Stimulated activated CD4-positive, alpha-beta T cell treated with anti-CD3 and anti-CD28 coated beads, Interleukin-12 subunit alpha, Interleukin-12 subunit beta, amount 100 ng/mL, for 48 hours (primary cell): ENCODE results near the gene MIPEP.
"Not testable (repeated sequence)": the region's sequence is repeated elsewhere in the genome, so short reads cannot be mapped to it uniquely, and the experiment has no call there.

Experiments used
- DNase-seq, 3 donors: peaks; one replicate each; pipeline ENCODE4 v3.0.0-alpha.2; 2020; ENCODE audit warnings: low read depth in 2 of 3, low spot score in 1 of 3

Gene MIPEP

DNA sequence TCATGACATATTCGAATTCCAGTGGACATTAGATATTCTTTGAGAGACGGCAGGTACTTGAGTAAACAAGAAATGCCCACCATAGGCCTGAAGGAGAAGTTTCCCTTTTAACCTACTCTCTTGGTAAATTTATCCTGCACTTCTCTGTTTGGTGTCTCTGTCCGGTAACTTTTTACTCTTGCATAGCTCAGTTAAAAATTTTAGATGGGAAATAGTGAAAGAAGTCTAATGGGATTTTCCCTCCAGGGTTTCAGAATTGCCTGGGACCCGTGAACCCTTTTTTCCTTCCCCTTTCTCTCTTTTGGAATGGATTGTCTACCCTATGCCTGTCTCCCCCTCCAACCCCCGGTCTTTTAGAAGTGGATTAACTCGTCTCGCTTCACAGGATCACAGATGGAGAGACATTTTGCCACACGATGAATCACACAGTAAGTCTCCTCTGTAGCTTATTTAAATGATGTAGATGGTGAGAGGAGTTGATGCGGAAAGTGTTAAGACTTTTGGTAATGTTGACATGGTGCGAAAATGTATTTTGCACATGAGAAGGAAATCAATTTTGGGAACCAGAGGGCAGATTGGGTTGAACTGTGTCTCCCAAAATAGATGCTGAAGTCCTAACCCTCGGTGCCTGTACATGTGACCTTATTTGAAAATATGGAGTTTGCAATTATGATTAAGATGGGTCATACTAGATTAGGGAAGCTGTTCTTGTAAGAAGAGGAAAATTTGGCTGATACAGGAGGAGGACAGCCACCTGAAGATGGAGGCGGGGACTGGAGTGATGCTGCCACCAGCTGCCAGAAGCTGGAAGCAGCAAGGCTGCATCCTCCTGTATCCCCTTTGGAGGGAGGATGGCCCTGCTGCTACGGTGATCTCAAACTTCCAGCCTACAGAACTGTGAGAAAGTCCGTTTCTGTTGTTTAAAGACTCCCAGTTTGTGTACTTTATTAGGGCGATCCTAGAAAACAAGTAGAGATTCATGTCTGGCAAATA, 711 bp upstream of the MIPEP start:
- no peak for DNase-seq

DNA sequence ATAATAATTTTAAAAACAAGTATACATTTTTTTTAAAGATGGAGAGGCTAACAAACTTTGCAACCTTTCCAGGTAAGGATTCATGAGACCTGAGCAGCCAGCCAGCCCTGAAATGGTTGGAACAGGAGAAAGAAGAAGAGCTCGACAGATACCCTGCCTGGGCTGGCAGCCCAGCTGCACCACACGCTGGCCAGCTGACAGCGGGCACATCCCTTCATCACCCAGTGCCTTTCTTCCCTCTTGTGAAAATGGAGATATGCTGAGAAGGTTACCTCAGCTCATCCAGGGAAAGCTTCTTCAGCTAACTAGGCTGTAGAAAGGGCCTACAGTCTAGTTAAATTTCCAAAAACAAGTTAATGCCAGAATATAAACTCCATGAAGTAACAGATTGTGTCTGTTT, 4.8 kb downstream of the MIPEP start:
- not testable (repeated sequence) for DNase-seq

DNA sequence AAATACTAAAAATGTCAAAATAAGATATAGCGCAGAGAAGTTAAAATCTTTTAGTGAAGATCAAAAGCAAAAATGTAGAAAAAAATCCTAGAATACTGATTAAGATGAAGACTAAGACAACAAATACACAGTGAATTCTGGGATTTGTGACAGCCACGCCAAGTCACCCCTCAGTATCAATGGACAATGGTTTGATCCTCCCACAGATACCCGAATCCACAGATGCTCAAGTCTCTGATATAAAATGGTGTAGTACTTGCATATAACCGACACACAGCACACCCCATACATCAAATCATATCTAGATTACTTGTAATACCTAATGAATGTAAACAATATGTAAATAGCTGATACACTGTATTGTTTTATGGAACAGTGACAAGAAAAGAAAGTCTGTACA, 5.9 kb downstream of the MIPEP start:
- DNase-seq, result no peak

DNA sequence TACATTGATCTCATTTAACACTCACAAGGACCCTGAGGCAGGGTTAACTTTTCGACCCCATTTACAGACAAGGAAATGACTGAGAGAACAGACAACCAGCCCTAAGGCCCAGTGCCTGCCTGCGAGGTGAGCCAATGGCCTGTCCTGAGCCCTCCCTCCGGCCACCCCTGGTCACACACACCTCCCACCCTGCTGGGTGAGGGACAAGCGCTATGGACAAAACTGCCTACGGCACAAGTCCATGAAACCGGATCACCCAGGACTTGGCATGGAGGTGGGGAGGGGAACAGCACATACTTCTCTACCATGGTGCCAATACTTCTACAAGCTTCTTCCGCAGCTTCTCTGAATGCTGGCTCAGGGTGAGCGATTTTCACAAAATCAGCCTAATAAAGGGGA, 7.8 kb downstream of the MIPEP start:
- DNase-seq, result not testable (repeated sequence)

DNA sequence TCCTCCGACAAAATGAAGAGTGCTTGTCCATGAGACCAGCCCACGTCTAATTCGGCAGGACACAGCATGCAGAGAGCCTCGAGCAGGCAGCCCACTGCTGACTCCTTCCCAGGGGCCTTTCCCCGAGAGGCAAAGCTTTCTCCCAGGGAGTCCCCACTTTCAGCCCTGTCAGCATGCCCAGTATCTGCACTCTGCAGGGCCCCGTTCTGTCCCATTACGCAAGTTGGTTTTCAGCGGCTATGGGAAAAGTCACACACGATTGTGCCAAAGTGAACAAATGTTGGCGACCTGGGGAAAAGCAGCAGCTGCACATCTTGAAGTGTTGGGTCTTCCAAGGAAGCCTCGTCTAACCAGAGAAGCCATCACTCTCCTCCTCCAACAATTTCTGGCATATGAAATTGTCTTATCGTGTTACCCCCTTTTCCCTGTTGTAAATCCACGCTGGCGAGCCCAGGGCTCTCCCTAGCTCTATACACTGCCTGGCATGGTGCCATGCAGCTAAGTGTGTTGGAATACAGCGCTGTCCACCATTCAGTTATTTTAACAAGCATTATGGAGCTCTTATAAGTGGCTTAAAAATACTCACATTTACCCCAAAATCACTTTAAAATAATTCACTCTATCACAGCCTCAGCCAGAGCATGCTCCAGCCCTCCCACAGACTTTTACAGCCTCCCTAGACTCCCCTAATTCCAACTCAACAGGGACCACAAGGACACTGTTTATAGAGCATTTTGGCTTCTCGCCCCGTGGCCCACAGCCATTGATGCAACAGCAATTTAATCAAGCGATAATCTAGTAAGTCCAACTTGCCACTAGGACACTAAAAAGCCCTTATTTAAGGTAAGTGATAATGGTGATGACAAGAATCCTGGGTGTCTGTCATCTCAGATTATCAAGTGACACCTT, 8.5 kb downstream of the MIPEP start:
- not testable (repeated sequence) for DNase-seq

DNA sequence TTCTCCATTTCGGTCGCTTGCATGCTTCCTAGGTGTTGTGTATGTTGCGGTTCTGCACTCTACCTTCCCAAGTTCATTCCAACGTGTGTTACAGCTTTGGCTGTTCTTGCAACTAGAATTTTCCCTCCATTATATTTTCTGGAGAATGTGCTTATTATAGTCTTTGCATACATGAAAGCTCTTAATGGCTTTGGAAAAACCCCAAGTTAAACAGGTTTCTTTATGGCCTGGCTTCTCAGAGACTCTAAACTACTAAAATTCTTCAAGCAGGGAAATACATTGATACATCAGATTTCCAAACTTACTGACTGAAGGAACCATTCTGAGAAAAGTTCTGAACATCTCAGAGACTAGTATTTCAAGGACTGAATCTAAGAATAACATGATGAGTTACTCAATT, 11.9 kb downstream of the MIPEP start:
- no peak for DNase-seq

DNA sequence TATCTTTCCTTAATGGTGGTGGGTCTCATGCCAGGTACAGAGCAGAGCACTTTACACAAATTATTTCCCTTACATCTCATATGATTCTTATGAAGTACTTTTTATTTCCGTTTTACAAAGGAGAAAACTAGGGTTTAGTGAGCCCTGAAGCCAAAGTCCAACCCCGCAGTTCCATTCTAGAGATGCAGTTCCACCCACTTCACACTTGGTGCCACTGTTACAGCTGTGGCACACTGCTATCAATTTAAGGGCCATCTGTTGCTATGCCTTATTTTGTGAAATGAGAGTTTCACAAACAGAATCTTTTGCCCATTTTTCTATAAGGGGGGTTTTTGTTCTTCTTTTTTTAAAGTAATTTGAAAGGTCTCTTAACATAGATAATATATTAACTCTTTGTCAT, 12.9 kb downstream of the MIPEP start:
- no peak for DNase-seq

DNA sequence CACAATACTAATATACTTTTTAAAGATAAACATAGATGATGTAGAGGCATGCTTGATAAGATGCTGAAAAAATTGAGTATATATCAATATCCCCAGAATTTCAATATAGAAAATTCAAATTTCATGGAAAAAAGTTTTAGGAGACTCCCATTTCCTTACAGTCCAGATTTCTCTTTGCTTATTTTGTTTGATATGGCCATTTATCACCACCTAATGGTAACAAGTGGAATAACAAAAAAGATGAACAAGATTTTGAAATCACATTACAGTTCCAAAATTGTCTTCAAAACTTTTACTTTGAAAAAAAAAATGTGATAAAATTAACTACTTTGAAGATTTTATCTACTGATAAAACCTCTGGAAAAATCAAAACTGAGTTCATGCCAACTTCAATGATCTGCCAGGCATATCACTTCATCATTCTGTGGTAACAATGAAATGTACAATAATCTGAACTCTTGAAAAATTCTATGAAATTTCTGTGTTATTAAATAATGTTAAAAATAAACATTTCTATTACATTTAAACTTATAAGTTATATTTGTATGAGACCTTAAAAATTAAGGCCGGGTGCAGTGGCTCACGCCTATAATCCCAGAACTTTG, 17.5 kb downstream of the MIPEP start:
- no peak for DNase-seq

DNA sequence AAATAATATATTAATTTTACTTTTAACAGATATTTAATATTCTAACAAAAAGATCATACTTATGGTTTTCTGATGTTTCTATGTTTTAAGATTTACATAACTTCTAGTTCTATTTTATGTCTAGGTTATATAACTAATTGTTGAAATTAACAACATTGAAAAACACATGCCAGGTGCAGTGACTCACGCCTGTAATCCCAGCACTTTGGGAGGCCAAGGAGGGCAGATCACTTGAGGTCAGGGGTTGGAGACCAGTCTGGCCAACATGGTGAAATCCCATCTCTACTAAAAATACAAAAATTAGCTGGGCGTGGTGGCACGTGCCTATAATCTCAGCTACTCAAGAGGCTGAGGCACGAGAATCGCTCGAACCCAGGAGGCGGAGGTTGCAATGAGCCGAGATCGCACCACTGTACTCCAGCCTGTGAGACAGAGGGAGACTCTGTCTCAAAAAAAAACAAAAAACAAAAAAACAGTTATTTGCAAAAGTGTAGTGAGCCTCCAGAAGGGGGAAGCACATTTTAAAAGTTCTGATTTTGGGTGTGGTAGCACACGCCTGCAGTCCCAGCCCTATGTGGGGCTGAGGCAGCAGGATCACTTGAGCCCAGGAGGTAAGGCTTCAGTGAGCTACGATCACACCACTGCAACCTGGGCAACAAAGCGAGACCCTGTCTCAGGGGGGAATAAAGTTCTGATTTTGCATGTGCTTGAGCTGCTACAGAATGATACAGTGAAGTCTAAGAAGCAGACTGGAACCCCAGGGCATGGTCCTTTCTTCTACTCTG, 18.7 kb downstream of the MIPEP start:
- no peak for DNase-seq

DNA sequence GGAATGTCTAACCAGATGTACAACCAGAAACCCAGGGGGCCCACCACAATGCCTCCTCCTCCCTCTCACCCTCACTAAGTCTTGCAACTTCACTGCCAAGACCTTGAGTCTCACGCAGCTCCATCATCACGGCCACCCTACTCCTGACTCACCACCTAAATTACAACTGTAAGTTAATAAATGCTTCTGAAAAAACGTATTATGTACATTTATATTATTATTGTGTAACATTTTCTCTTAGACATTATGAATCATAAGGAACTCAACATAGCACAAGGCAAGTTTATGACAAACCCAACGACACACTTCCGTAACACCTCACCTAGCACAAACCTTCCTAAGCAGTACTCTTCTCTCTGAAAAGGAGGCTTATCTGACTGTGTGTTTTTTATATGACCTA, 20.7 kb downstream of the MIPEP start:
- DNase-seq, result no peak

DNA sequence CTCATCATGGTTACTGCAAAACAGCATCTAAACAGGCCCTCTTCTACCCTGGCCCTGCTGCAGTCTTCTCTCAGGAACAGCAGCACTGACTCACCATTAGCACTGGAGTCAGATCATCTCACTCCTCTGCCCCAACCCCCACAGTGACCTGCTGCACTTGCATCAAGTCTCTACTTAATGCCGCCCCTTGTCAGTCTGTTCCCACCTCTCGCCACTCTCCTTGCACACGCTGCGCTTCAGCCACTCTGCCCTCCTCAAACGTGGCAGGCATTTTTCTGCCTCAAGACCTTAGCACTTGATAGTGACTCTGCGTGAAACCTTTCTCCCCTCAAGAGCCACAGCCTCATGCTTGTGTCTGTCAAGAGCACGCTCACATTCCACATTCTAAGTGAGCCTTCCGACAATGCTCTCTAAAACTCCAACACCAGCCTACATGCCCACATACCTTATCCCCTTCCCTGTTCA, 22.1 kb downstream of the MIPEP start:
- DNase-seq, result no peak

DNA sequence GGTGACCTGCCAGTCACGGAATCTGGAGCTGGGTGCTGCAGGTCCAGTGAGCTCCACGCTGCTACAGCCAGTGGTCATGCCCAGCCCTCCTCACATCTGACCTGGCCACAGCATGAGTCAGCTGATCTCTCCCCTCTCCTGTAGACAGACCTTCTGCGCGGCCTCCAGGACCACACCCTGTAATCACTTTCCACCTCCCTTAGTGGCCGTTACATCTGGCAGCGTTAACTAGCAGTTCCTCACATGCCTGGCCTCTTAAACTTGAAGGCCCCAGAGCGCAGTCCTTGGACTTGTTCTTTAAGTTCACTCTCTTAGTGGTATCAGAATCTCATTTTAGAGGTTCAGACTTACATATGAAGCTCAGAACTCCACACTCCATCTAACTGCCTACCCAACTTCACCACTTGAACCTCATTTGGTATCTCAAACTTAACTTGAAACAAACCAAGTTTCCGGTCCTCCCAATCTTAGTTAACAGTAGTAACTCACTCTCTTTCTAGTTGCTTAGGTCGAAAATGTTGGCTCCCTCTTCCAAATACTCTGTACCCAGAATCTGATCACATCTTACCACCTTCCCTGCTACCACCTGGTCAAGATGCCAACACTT, 22.7 kb downstream of the MIPEP start:
- no peak for DNase-seq

DNA sequence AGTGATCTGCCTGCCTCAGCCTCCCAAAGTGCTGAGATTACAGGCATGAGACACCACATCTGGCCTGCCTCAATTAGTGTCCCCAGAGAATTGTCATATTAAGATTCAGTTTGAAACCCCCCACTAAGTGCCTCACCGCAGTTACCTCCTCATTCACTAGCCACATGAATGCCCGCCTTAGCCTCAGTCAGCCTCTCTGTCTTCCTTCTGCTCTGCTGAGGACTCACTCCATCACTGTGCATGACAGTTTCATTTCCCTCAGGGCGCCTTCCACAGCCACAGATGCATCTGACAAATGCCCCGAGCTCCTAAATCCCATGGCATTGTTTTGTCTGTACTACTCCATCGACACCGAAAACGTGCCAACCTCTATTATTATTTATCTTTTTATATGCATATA, 23.3 kb downstream of the MIPEP start:
- no peak for DNase-seq

DNA sequence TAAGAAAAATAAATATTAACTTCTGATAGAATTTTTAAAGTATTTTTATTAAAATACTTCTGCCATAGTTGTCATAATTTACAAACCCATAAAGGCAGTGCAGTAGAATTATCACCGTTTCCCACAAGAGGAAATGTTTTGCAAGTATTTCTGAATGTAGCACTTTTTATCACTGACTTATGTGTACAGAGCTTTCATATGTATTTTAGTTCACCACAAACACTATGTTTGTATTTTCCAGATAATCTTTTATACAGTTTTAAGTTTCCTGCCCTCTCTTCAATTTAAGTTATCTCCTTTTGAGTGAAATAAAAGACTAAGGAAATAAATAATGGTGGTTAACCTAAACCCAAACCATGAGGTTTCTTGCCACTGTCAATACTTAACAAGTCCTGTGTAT, 24.2 kb downstream of the MIPEP start:
- DNase-seq, result no peak

DNA sequence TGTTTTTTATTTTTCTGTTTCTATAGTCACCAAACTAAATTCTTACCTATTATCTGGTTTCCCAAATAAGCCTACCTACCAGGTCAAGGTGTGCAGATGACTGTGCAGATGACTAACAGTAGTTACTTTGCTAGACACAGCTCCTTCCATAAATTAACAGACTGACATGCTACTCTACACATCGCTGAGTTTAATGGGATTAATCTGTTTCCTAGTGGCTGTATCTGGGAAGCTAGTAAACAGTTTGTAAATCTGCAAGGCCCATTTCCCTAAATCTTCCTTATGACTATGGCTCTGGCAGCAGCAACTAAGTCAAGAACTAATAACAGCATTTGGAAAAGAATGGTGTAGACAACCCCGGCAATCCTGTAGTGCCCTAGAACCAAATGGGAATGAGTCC, 27.9 kb downstream of the MIPEP start:
- no peak for DNase-seq

DNA sequence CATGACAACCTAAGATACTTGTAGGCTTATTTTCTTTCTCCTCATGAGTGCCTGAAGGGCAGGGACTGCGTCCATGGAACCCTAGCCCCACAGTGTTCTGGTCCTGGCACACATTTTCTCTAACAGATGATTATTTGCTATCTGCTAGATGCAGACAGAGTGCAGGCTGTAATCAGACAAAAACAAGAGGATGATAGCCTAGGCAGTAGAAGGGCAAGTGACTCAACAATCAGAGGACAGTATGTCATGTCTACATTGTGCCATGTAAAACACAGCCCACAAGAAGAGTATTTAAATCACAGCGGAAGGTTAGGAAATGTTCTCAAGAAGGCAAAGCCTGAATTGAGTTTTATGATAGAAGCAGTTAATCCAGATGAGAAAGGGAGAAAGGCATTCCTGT, 29.3 kb downstream of the MIPEP start:
- no peak for DNase-seq

DNA sequence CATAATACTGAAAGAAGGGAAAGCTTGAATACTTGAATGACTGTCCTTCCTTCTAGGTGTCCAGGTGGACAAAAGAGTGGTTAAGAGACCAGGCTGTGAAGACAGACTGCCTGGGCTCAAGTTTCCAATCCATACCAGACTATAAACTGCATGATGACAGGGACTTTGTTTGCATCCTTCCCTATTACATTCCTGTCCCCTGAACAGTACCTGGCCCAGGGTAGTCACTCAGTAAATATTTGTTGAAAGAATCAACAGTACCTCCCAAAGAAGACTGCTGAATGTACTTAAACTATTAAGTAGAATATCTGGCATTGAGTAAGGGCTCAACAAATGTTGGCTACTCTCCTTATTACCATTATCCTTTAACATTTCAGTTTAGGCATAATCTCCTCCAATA, 29.7 kb downstream of the MIPEP start:
- no peak for DNase-seq

DNA sequence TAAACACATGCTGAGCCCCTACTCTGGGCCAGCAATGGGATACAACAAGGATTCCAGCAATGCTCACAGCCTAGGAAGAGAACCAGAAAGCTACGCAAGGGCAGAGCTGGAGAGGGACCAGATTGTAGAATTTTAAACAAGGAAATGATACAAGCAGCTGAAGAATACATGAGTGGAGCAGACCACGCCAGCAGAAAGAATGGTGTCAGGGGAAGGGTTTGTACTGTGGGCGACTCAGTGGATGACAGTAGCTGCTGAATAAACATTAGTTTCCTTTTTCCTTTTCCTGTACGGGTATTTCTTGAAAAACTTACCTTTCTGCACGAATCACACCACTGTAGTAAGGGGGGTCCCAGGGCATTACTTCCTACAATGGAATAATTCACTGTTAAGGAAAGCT, 30.7 kb downstream of the MIPEP start:
- no peak for DNase-seq

DNA sequence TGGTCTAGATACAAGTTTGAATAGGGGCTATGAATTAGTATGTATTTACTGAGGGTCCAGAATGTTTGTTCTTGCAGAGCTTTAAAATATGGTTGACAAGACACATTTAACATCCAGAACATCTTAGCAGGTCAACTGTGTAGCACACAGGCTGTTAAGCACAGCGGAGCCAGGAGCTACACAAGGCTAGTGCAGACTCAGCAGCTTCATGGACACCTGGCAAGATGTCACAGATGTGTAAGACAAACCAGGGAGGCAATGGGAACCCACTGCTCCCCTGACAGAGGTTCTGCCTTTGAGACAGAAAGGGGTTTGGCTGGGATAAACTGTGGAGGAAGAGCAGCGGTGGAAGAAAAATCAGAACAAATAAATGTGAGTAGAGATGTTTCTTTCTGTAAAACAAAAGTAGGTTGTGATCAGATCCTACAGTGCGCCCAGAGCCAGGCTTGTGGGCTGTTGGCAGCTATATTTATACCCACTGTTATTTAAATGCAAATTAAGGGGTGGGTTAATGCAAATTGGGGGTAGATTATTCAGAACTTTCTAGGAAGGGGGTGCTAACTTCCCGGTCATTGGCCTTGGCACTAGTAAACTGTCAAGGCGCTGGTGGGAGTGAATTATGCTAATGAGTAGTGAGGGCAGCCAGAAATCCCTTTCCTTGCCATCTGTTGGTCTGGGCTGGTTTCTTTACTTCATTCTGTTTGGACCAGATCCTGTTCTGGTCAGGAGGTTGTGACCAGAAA, 33.0 kb downstream of the MIPEP start:
- no peak for DNase-seq

DNA sequence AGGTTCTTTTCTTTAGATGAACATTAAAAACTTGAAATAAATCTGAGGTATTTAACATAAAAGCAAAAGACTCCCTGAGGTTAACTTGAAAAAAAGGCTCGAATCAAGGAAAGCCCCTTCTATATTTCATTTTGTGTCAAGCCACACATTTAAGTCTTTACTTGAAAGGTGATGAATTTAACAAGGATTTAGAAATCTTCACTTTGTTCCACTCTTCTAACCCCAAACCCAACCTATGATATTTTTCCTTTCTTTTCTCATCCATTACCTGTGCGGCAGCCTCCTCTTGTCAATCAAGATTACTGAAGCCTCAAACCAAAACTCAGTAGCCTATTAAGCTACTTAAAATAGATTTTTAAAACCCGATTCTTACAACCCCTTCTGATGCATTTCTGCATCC, 33.8 kb downstream of the MIPEP start:
- DNase-seq, result no peak
